Loucy (cell line): ENCODE data around the gene KIF14.
A peak's percentile ranks its signal among the peaks of the same experiment; 100 is the strongest.

Source experiments
- H2AFZ ChIP-seq: fragments of 200-600 bp; sonication (generic); 2 replicates; pipeline ENCODE4 v1.6.0; 2016; ENCODE audit warnings: antibody characterized with exemption, mild to moderate bottlenecking, low read length, moderate library complexity
- H3F3A ChIP-seq: fragments of 200-600 bp; 2 replicates; pipeline ENCODE4 v1.6.0; 2016; ENCODE audit warnings: antibody characterized with exemption, low read depth, mild to moderate bottlenecking
- H3K27me3 ChIP-seq: fragments of 200-600 bp; sonication (generic); 2 replicates; pipeline ENCODE4 v1.6.1; 2014; ENCODE audit warnings: low read length, mild to moderate bottlenecking; ENCODE audit not compliant: insufficient read depth, poor library complexity, severe bottlenecking
- H3K36me3 ChIP-seq: fragments of 200-600 bp; sonication (generic); 2 replicates; pipeline ENCODE4 v1.6.1; 2016; ENCODE audit warnings: low read length; ENCODE audit not compliant: insufficient read depth
- H3K4me1 ChIP-seq: fragments of 200-600 bp; sonication (generic); 2 replicates; pipeline ENCODE4 v1.5.1; 2014; ENCODE audit warnings: low read length, mild to moderate bottlenecking; ENCODE audit not compliant: insufficient read depth, poor library complexity, severe bottlenecking
- H3K4me2 ChIP-seq: fragments of 200-600 bp; sonication (generic); 2 replicates; pipeline ENCODE4 v1.6.0; 2014; ENCODE audit warnings: antibody characterized with exemption, low read length, low read depth, mild to moderate bottlenecking; ENCODE audit not compliant: poor library complexity, severe bottlenecking
- H3K4me3 ChIP-seq: fragments of 200-600 bp; sonication (generic); 2 replicates; pipeline ENCODE4 v1.5.1; 2014; ENCODE audit warnings: low read length, mild to moderate bottlenecking, mixed read lengths; ENCODE audit not compliant: poor library complexity, severe bottlenecking
- H3K79me2 ChIP-seq: fragments of 200-600 bp; sonication (generic); 2 replicates; pipeline ENCODE4 v1.6.1; 2014; ENCODE audit warnings: low read length; ENCODE audit not compliant: insufficient read depth
- H3K9ac ChIP-seq: fragments of 200-600 bp; sonication (generic); 2 replicates; pipeline ENCODE4 v1.6.0; 2014; ENCODE audit warnings: mild to moderate bottlenecking, low read depth, low read length, moderate library complexity; ENCODE audit not compliant: poor library complexity, severe bottlenecking
- H3K9me2 ChIP-seq: fragments of 200-600 bp; sonication (generic); replicated peaks from 2 replicates; pipeline ENCODE4 v1.6.1; 2016; ENCODE audit warnings: low read depth, low read length, mixed read lengths
- H3K9me3 ChIP-seq: fragments of 200-600 bp; sonication (generic); 2 replicates; pipeline ENCODE4 v1.6.1; 2014; ENCODE audit warnings: mild to moderate bottlenecking, antibody characterized with exemption, low read length, low read depth; ENCODE audit not compliant: insufficient read depth
- H4K20me1 ChIP-seq: fragments of 200-600 bp; sonication (generic); 2 replicates; pipeline ENCODE4 v1.6.0; 2014; ENCODE audit warnings: antibody characterized with exemption, low read length, mild to moderate bottlenecking; ENCODE audit not compliant: insufficient read depth, poor library complexity, severe bottlenecking
- CTCF ChIP-seq: fragments of 200-600 bp; sonication (generic); conservative IDR thresholded peaks from 2 replicates; pipeline ENCODE4 v1.5.1; 2014; ENCODE audit warnings: mild to moderate bottlenecking, antibody characterized with exemption, low read length
- EZH2phosphoT487 ChIP-seq: fragments of 200-600 bp; IDR thresholded peaks from 2 replicates; pipeline ENCODE4 v1.6.1; 2018; ENCODE audit warnings: antibody characterized with exemption, mild to moderate bottlenecking, moderate library complexity, borderline replicate concordance

KIF14 gene

GRCh38 chr1:200550367-200550766 is 70.2 kb downstream of the KIF14 start:
- no peak overlapping the region for H3K4me3 ChIP-seq
- no peaks in the 10 kb centered on the region for H3K9me3 ChIP-seq
- no peak overlapping the region for H3K4me2 ChIP-seq
- no peaks in the 10 kb centered on the region for H3K9me2 ChIP-seq
- no peak overlapping the region for H3K9ac ChIP-seq
- H2AFZ ChIP-seq: no peak overlapping the region
- H3F3A ChIP-seq: no peaks in the 10 kb centered on the region
- peaks cover 21% of the 10 kb centered on the region; the same call in 1 of the 2 replicates for H3K36me3 ChIP-seq
- no peaks in the 10 kb centered on the region for H4K20me1 ChIP-seq
- no peaks in the 10 kb centered on the region for H3K79me2 ChIP-seq
- no peaks in the 10 kb centered on the region for H3K27me3 ChIP-seq
- H3K4me1 ChIP-seq: no peaks in the 10 kb centered on the region
- TF ChIP-seq EZH2phosphoT487 (no peak), CTCF (no peak)

GRCh38 chr1:200547386-200547785 is 73.2 kb downstream of the KIF14 start:
- H3K9me3 ChIP-seq: no peaks in the 10 kb centered on the region
- H4K20me1 ChIP-seq: no peaks in the 10 kb centered on the region
- no peaks in the 10 kb centered on the region for H3K4me1 ChIP-seq
- no peak overlapping the region for H3K4me2 ChIP-seq
- H3K9ac ChIP-seq: no peak overlapping the region
- H3K4me3 ChIP-seq: no peak overlapping the region
- H3K79me2 ChIP-seq: no peaks in the 10 kb centered on the region
- peaks cover 4% of the 10 kb centered on the region; the same call in 1 of the 2 replicates for H3K36me3 ChIP-seq
- no peaks in the 10 kb centered on the region for H3K9me2 ChIP-seq
- H3F3A ChIP-seq: no peaks in the 10 kb centered on the region
- H2AFZ ChIP-seq: peak overlapping the region; percentile 84; the same call in 1 of the 2 replicates
- no peaks in the 10 kb centered on the region for H3K27me3 ChIP-seq
- no peak for TF ChIP-seq EZH2phosphoT487
- TF ChIP-seq CTCF: no peak

GRCh38 chr1:200546577-200546976 is 74.0 kb downstream of the KIF14 start:
- Histone ChIP-seq H3K4me2 (no peak overlapping the region), H3K9ac (no peak overlapping the region), H2AFZ (no peak overlapping the region), H3K36me3 (peaks cover 4% of the 10 kb centered on the region; the same call in 1 of the 2 replicates), H3K4me1 (no peaks in the 10 kb centered on the region), H3K9me2 (no peaks in the 10 kb centered on the region), H3K79me2 (no peaks in the 10 kb centered on the region), H3K4me3 (no peak overlapping the region), H4K20me1 (no peaks in the 10 kb centered on the region), H3K9me3 (no peaks in the 10 kb centered on the region), H3F3A (no peaks in the 10 kb centered on the region), H3K27me3 (no peaks in the 10 kb centered on the region)
- TF ChIP-seq EZH2phosphoT487 (no peak), CTCF (no peak)
